GM19452 (cell line): ENCODE results near the gene MST1.

Experiments
- ATAC-seq: cut with Tn5 transposase; IDR thresholded peaks from one replicate; pipeline ENCODE4 v1.9.1; 2021; ENCODE audit not compliant: unreplicated experiment

The MST1 gene

DNA sequence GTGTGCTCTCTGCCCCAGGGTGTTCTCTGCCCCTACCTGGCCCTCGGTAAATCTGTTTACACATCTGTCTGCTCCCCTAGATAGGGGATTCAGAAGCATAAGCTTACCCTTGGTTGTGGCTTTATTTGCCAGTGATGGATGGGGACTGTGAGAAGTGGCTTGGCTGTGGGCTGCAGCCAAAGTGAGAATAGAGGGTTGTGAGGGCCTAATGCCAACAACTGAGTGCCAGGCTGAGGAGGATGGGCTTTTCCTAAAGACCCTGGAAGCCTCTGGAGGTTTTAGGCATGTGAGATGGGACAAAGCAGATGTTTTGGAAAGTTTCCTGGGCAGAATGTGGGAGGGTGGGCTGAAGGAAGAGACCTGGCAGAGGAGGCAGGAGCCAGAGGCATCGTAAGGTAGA lies 30.6 kb downstream of the MST1 start:
- ATAC-seq: no peak

DNA sequence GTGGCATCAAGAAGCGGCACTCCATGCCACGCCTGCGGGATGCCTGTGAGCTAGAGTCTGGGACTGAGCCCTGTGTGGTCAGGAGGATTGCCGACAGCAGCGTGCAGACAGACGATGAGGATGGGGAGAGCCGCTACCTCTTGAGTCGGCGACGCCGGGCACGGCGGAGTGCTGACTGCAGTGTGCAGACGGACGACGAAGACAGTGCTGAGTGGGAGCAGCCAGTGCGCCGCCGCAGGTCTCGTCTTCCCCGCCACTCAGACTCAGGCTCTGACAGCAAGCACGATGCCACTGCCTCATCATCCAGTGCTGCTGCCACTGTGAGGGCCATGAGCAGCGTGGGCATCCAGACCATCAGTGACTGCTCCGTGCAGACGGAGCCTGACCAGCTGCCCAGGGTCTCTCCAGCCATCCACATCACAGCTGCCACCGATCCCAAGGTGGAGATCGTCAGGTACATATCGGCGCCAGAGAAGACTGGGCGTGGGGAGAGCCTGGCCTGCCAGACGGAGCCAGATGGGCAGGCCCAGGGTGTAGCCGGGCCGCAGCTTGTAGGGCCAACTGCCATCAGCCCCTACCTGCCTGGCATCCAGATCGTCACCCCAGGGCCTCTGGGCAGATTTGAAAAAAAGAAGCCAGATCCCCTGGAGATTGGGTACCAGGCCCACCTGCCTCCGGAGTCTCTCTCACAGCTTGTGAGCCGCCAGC lies 31.9 kb downstream of the MST1 start:
- no peak for ATAC-seq

DNA sequence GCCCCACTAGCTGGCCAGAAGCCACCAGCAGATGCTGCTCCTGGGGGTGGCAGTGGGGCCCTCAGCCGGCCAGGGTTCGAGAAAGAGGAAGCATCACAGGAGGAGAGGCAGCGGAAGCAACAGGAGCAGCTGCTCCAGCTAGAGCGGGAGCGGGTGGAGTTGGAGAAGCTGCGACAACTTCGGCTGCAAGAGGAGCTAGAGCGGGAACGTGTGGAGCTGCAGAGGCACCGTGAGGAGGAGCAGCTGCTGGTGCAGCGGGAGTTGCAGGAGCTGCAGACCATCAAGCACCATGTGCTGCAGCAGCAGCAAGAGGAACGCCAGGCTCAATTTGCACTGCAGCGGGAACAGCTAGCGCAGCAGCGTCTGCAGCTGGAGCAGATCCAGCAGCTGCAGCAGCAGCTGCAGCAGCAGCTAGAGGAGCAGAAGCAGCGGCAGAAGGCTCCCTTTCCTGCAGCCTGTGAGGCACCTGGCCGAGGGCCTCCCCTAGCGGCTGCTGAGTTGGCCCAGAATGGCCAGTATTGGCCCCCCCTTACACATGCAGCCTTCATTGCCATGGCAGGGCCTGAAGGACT lies 32.6 kb downstream of the MST1 start:
- no peak for ATAC-seq

DNA sequence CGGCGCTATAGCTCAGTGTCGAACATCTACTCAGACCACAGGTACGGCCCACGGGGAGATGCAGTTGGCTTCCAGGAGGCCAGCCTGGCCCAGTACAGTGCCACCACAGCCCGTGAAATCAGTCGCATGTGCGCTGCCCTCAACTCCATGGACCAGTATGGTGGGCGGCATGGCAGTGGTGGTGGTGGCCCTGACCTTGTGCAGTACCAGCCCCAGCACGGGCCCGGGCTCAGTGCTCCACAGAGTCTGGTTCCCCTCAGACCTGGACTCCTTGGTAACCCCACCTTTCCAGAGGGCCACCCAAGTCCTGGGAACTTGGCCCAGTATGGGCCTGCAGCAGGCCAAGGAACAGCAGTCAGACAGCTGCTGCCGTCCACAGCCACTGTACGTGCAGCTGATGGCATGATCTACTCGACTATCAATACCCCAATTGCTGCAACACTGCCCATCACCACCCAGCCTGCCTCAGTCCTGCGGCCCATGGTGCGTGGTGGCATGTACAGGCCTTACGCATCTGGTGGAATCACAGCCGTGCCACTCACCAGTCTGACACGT lies 33.5 kb downstream of the MST1 start:
- ATAC-seq: no peak

DNA sequence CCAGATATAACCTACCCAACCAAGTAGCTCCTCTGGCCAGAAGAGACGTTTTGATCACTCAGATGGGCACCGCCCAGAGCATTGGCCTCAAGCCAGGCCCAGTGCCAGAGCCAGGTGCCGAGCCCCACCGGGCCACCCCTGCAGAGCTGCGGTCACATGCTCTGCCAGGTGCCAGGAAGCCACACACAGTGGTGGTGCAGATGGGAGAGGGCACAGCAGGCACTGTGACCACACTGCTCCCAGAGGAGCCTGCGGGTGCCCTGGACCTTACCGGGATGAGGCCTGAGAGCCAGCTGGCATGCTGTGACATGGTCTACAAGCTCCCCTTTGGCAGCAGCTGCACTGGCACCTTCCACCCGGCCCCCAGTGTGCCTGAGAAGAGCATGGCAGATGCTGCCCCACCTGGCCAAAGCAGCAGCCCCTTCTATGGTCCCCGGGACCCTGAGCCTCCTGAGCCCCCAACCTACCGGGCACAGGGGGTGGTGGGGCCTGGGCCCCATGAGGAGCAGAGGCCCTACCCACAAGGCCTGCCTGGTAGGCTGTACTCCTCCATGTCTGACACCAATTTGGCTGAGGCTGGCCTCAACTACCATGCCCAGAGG lies 34.2 kb downstream of the MST1 start:
- no peak for ATAC-seq

DNA sequence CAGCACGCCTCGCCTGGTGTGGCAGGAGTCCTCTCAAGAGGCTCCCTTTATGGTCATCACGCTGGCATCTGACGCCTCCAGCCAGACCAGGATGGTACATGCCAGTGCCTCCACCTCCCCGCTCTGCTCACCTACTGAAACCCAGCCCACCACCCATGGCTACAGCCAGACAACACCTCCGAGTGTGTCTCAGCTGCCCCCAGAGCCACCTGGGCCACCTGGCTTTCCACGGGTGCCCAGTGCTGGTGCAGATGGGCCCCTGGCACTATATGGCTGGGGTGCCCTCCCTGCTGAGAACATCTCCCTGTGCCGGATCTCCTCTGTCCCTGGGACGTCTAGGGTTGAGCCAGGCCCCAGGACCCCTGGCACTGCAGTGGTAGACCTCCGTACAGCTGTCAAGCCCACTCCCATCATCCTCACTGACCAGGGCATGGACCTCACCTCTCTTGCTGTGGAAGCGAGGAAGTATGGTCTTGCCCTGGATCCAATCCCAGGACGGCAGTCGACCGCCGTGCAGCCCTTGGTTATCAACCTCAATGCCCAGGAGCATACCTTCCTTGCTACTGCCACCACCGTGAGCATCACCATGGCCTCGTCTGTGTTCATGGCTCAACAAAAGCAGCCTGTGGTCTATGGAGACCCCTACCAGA lies 35.0 kb downstream of the MST1 start:
- no peak for ATAC-seq

DNA sequence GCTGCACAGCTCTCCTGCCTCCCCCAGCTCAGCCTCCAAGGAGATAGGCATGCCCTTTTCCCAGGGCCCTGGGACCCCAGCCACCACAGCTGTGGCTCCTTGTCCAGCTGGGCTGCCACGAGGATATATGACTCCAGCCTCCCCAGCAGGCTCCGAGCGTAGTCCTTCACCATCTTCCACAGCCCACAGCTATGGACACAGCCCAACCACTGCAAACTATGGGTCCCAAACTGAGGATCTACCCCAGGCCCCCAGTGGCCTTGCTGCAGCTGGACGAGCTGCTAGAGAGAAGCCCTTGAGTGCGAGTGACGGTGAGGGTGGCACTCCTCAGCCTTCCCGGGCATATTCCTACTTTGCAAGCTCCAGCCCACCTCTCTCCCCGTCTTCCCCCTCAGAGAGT lies 35.7 kb downstream of the MST1 start:
- no peak for ATAC-seq

DNA sequence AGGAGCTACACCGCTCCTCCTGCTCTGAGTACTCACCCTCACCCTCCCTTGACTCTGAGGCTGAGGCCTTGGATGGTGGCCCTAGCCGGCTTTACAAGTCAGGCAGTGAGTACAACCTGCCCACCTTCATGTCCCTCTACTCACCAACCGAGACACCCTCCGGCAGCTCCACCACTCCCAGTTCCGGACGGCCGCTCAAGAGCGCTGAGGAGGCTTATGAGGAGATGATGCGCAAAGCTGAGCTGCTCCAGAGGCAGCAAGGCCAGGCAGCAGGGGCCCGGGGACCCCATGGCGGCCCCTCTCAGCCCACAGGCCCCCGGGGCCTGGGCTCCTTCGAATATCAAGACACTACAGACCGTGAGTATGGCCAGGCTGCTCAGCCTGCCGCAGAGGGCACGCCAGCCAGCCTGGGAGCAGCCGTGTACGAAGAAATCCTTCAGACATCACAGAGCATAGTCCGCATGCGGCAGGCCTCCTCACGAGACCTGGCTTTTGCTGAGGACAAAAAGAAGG lies 36.3 kb downstream of the MST1 start:
- no peak for ATAC-seq

DNA sequence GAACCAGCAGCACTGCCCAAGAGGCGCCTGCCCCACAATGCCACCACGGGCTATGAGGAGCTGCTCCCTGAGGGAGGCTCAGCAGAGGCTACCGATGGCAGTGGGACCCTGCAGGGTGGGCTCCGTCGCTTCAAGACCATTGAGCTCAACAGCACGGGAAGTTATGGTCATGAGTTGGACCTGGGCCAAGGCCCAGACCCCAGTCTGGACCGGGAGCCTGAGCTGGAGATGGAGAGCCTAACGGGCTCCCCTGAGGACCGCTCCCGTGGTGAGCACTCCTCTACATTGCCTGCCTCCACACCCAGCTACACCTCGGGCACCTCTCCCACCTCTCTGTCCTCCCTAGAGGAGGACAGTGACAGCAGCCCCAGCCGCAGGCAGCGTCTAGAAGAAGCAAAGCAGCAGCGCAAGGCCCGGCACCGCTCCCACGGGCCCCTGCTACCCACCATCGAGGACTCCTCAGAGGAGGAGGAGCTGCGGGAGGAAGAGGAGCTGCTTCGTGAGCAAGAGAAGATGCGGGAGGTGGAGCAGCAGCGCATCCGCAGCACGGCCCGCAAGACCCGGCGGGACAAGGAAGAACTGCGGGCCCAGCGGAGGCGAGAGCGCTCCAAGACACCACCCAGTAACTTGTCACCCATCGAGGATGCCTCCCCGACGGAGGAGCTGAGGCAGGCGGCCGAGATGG lies 36.9 kb downstream of the MST1 start:
- no peak for ATAC-seq

DNA sequence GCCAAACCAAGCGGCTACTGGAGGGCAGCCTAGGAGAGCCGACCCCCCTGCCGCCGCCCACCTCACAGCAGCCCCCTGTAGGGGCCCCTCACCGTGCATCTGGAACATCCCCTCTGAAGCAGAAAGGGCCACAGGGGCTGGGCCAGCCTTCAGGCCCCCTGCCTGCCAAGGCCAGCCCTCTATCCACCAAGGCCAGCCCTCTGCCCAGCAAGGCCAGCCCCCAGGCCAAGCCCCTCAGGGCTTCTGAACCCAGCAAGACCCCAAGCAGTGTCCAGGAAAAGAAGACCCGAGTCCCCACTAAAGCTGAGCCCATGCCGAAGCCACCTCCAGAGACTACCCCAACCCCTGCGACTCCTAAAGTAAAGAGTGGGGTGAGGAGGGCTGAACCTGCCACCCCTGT lies 38.6 kb downstream of the MST1 start:
- ATAC-seq: no peak

DNA sequence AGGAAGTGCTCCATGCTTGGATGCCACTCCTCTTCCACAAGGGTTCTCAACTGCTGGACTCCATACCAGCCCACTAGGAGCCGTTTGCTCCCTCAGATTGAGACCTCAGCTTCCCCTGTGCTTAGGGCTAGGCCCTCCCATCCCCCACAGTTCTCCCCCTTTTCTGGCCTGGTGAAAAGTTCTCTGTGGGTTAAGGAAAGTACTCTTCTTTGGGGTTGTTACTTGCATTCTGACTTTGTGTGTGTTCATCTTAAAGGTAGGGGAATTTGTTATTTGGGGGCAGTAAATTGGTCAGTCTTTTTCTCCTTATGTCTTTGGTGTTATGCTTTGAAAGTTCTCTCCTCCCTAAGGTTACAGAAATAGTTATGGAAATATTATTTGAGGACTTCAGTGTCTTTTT lies 39.1 kb downstream of the MST1 start:
- ATAC-seq: no peak

DNA sequence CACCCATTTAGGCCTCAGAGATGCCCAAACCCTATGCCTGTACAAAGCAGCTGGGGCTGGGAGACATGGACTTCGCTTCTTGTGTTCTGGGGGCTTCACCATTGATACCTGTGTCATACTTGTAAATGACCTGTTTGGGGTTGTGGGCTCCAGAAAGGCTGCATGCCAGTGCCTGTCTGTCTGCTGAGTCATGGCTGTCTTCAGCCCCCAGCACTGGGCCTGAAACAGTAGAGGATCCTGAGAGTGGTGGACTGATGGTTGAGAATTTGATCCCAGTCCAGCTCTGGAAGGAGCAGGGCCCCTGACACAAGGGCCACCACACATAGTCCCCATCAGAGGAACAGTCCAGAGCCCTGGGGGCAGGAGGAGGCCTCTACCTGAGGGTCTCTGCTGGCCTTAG lies 39.7 kb downstream of the MST1 start:
- ATAC-seq: no peak

DNA sequence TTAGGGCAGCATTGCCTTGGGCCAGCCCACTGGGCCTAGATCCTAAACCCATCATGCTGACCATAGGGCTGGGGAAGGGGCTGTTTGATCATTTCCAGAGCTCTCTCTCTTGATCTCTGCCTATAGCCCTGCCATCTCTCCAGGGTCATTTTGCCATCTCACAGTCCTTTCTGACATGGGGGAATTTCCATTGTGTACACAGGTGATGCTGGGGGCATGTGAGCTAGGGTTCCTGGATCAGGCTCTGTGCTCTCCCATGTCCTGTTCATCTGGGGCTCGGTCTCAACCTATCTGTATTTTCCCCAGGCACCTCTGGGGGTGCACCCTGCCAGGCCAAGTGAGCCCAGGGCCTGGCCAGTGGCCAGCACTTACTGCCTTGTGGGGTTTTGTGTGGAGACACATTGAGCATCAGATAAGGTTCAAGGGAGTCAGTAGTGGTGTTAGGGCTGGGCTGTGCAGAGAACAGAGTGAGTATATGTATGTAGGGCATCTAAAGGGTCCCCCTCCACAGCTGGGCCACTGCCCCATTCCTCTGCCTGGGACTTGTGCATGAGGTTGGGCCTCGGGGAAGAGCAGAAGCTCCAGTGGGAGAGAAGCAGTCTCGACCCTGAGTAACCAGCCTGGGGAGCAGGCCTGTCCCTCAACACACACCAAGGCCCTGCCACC lies 40.8 kb downstream of the MST1 start:
- ATAC-seq: no peak

DNA sequence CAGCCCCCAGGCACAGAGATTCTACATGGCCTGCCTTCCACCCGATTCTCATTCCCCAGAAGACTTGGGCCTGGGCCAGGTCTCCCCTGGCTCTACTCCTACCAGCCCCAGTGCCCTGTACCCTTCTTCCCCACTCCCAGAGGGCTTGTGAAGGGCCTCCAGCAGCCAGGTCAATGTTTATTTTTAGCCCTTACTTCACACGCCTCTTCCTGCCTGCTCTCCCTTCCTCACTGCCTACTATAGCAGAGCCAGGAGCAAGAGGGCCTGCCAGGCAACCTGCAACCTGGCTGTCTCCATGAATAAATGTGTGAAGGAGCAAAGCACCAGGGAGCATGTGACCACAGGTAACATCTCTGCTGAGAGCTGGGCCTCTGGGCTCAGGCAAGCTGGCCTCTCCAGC lies 41.5 kb downstream of the MST1 start:
- ATAC-seq: no peak

DNA sequence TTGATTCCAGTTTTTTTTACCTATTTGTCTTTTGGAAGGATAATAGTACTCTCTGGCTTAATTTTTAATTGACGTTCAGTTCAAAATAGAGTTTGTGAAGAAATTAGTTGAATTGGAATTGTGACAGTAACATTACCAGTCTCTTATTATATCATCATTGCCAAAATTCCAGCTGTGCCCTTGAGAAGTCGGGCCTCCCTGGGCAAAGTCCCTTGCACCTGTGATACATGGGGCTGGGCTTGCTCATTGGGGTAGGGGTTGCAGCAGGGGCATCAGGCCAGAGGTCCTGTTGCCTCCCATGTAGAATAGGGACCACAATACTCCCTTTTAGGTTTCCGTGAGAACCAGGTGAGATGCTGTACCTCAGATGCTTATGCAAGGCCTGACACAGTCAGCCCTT lies 43.0 kb downstream of the MST1 start:
- no peak for ATAC-seq

DNA sequence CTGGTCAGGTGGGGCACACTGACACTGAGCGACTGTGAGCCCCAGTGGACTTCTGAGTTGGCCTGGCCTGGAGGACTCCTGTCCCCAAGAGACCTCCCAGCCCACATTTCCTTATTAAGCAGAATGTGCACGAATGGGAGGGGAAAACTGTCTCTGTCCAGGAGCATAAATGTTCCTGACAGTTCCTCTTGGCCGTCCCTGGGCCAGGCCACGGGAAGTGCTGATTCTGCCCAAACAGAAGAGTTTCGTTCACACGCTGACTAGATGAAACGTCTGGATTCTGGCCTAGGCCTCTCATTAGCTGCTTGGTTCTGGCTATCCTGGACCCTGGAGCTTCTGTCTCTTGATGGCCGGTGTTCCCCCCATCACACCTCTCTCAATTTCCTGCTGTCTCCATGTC lies 44.6 kb downstream of the MST1 start:
- no peak for ATAC-seq

DNA sequence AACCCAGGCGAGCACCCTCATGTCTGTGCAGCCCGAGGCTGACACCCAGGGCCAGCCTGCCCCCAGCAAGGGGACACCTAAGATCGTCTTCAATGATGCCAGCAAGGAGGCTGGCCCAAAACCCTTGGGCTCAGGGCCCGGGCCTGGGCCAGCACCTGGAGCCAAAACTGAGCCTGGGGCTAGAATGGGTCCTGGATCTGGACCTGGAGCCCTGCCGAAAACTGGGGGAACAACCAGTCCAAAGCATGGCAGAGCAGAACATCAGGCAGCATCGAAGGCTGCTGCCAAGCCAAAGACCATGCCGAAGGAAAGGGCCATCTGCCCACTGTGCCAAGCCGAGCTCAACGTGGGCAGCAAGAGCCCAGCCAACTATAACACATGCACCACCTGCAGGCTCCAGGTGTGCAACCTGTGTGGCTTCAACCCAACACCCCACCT lies 46.5 kb downstream of the MST1 start:
- ATAC-seq: no peak

DNA sequence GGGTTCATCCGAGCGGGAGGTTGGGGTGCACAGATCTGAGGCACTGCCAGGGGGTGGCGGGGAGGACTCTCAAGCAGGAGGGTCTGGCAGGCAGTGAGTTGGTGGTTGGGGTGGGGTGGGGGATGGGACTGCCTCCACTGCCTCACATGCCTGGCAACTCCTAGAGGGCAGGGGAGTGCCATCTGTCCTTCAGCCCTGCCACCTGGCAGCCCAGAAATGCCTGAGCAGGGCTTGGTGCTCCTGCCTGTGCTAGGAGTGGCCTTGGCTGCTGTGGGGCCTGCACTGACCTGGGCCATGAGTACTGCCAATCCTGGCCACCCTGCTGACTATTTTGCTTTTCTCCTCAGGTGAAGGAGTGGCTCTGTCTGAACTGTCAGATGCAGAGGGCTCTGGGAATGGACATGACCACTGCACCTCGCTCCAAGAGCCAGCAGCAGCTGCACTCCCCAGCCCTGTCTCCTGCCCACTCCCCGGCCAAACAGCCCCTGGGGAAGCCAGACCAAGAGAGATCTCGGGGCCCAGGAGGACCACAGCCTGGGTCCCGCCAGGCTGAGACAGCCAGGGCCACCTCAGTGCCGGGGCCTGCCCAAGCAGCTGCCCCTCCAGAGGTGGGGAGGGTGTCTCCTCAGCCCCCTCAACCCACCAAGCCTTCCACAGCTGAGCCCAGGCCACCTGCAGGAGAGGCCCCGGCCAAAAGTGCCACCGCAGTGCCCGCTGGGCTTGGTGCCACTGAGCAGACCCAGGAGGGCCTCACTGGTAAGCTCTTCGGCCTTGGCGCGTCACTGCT lies 47.2 kb downstream of the MST1 start:
- ATAC-seq: no peak

DNA sequence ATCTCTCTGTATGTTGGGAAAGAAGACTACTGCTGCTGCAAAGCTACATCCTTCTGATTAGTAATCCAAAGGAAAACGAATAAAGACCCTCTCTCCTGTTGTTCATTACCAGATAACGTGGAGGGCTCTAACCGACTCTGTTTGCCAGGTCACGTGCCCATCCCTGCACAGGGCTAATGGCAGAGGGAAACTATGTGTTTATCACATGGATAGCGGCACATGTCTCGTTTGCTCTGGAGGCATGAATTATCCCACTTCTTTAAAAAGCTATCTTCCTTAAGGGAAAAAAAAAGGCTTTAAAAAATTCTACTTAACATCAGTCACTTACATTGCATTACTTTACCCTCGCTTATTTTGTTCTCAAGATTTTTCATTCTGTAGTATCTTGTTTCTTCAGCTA lies 48.0 kb downstream of the MST1 start:
- no peak for ATAC-seq

DNA sequence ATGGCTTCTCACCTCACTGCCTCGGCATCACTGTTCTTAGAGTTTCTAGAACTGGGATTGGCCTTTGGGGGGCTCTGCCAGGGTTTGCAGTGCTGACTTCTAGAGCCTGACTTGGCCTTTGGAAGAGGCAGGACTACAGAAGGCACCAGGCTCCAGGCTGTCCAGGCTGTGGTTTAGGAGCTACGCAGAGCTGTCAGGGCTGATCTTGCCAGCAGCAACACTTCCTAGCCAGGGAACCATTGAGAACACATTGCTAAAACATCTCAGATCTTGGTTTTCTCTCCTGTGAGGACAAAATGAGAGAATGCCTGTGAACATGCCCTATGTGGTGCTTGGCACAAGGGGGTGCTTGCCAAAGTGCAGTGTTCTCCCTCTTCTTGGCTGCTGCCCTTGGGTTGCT lies 49.7 kb downstream of the MST1 start:
- ATAC-seq: no peak
